Stomach (tissue), 9 donors: ENCODE data around the gene PPP2R5C. TPM values are rescaled to one million over a fixed set of nuclear protein-coding genes. Genes with fewer than 3 reads are reported as not detected.

ENCODE experiments used
- DNase-seq, 2 donors: peaks; one replicate each; pipeline versions ENCODE4 v3.0.0 to v3.0.0-alpha.2; 2013 to 2019
- H3K27ac ChIP-seq, 5 donors: fragments of 200-600 bp in 4 of 5; sonication (generic) in 4 of 5; one replicate each; pipeline ENCODE4 v1.5.1; 2013 to 2019; ENCODE audit warnings: mild to moderate bottlenecking in 1 of 5, moderate library complexity in 1 of 5
- H3K27me3 ChIP-seq, 3 donors: fragments of 200-600 bp; sonication (generic); one replicate each; pipeline ENCODE4 v1.5.1; 2017 to 2019; ENCODE audit warnings: mixed run types in 1 of 3
- H3K36me3 ChIP-seq, 4 donors: fragments of 200-600 bp; sonication (generic); 1 replicate in 3 of 4; 2 replicates in 1 of 4; pipeline ENCODE4 v1.5.1; 2016 to 2019
- H3K4me1 ChIP-seq, 4 donors: fragments of 200-600 bp; sonication (generic); one replicate each; pipeline ENCODE4 v1.5.1; 2016 to 2019
- H3K4me3 ChIP-seq, 4 donors: fragments of 200-600 bp; sonication (generic) in 3 of 4; one replicate each; pipeline ENCODE4 v1.5.1; 2016 to 2019; ENCODE audit warnings: mild to moderate bottlenecking in 1 of 4
- H3K9me3 ChIP-seq, 4 donors: fragments of 200-600 bp; sonication (generic); one replicate each; pipeline ENCODE4 v1.5.1; 2016 to 2019
- CTCF ChIP-seq, 7 experiments: fragments of 450-650 bp in 4 of 7; fragments of 200-600 bp in 3 of 7; sonication (generic) in 3 of 7; IDR thresholded peaks; one replicate each; pipeline ENCODE4 v1.5.1; 2016 to 2019; ENCODE audit warnings: antibody characterized with exemption in 7 of 7, control low read depth in 2 of 7, mild to moderate bottlenecking in 1 of 7
- EP300 ChIP-seq: sonication (generic); formaldehyde crosslinking; IDR thresholded peaks from one replicate; pipeline ENCODE4 v1.6.1; 2017; ENCODE audit warnings: antibody characterized with exemption
- POLR2A ChIP-seq, 4 donors: fragments of 450-650 bp; IDR thresholded peaks; one replicate each; pipeline ENCODE4 v1.6.1; 2016; ENCODE audit warnings: antibody characterized with exemption in 4 of 4, control low read depth in 2 of 4, mild to moderate bottlenecking in 1 of 4, moderate library complexity in 1 of 4
- POLR2AphosphoS5 ChIP-seq, 3 donors: sonication (generic); formaldehyde crosslinking; IDR thresholded peaks; one replicate each; pipeline ENCODE4 v1.6.1; 2016; ENCODE audit warnings: antibody characterized with exemption in 3 of 3
- WGBS, 5 donors: extraction: QIAGEN DNeasy Blood & Tissue Kit in 3 of 5; methylation state at CpG; one replicate each; pipeline versions ENCODE4 v1.1.5 to v1.1.7; 2013 to 2018; 5-methylcytosine and 5-hydroxymethylcytosine counted together
- intact Hi-C: fragments of 100-400 bp; cut with DNase I; formaldehyde crosslinking; loops from one replicate; pipeline ENCODE4 v1.15.1; 2023; ENCODE audit warnings: low total_unique reads
- polyA plus RNA-seq, 3 donors: library from polyadenylated mRNA; stranded (reverse); fragments of 200-250 nt; gene quantifications; one replicate each; pipeline ENCODE4 v1.2.3, GENCODE V29; 2013
- total RNA-seq, 5 donors: library from RNA; depleted of rRNA; stranded (reverse); fragments of >200 nt; gene quantifications; one replicate each; pipeline versions ENCODE4 v1.1.0 to v1.2.3, GENCODE V29; 2014 to 2016
- donor health status: healthy with polysubstance abuse.
- donor health status: Bipolar disorder and iron deficiency.
- donor health status: healthy.

PPP2R5C gene
- total and polyA plus RNA-seq, 8 donors, result 19.7 to 175 (median 89.6) TPM

- Histone ChIP-seq H3K4me3 (no peak overlapping the region), H3K4me1 (peaks cover 10 to 38% (median 22%) of the 10 kb centered on the region in 4 donors), H3K27ac (no peak overlapping the region), H3K36me3 (peaks cover 0 to 10% (median 0%) of the 10 kb centered on the region in 4 donors), H3K27me3 (no peaks in the 10 kb centered on the region), H3K9me3 (no peaks in the 10 kb centered on the region)
- TF ChIP-seq CTCF (IDR thresholded peaks at IDR 0.05) (no peak), POLR2A (IDR thresholded peaks at IDR 0.05) (no peak), POLR2AphosphoS5 (IDR thresholded peaks at IDR 0.05) (no peak), EP300 (no peak)
- intact Hi-C loops, result loop anchor here (5.0 kb wide), 1 partner anchor 139 kb away; no protein-coding TSS in a partner anchor
- no peak for DNase-seq
- WGBS, 5 donors, result 69 to 87% (median 81%) methylated on average over 11 of the region's 11 CpGs
Observed at GRCh38 chr14:101958418-101959180, 197.1 kb downstream of the PPP2R5C start.

- WGBS, 5 donors, result 78 to 89% (median 85%) methylated on average over 2 of the region's 2 CpGs
- peaks cover 15 to 44% (median 25%) of the 10 kb centered on the region in 4 donors for H3K4me1 ChIP-seq
- peaks cover 0 to 10% (median 0%) of the 10 kb centered on the region in 4 donors for H3K36me3 ChIP-seq
- no peak overlapping the region for H3K4me3 ChIP-seq
- no peak for TF ChIP-seq CTCF (IDR thresholded peaks at IDR 0.05)
- TF ChIP-seq EP300, result no peak
- no peak for TF ChIP-seq POLR2A (IDR thresholded peaks at IDR 0.05)
- TF ChIP-seq POLR2AphosphoS5 (IDR thresholded peaks at IDR 0.05), result no peak
- no peaks in the 10 kb centered on the region for H3K9me3 ChIP-seq
- DNase-seq, result no peak
- no peak overlapping the region for H3K27ac ChIP-seq
- intact Hi-C loops, result loop anchor here (5.0 kb wide), 1 partner anchor 138 kb away; no protein-coding TSS in a partner anchor
- no peaks in the 10 kb centered on the region for H3K27me3 ChIP-seq
Observed at GRCh38 chr14:101959277-101959676, 197.8 kb downstream of the PPP2R5C start.

GRCh38 chr14:101960225-101960624, 198.7 kb downstream of the PPP2R5C start:
- Histone ChIP-seq H3K36me3 (peaks cover 0 to 10% (median 0%) of the 10 kb centered on the region in 4 donors), H3K4me3 (no peak overlapping the region), H3K27me3 (no peaks in the 10 kb centered on the region), H3K4me1 (peaks cover 15 to 44% (median 25%) of the 10 kb centered on the region in 4 donors), H3K9me3 (no peaks in the 10 kb centered on the region), H3K27ac (no peak overlapping the region)
- peak in 1 of 2 donors; percentile 50 for DNase-seq
- 44 to 54% (median 48%) methylated on average over 13 of the region's 13 CpGs for WGBS, 5 donors
- intact Hi-C loops, result no loop called here
- TF ChIP-seq POLR2A (IDR thresholded peaks at IDR 0.05) (no peak), CTCF (IDR thresholded peaks at IDR 0.05) (peak in 3 of 7 experiments; percentile 11 to 35 (median 16))

- intact Hi-C loops, result no loop called here
- TF ChIP-seq CTCF (IDR thresholded peaks at IDR 0.05) (peak in 5 of 7 experiments; percentile 75 to 86 (median 85)), POLR2A (IDR thresholded peaks at IDR 0.05) (no peak), POLR2AphosphoS5 (IDR thresholded peaks at IDR 0.05) (peak in 1 of 3 donors; percentile 60)
- WGBS, 5 donors, result 24 to 46% (median 31%) methylated on average over 12 to 19 of the region's 19 CpGs
Observed at GRCh38 chr14:101961011-101961721, 199.7 kb downstream of the PPP2R5C start.

More at GRCh38 chr14:101961011-101961721, 199.7 kb downstream of the PPP2R5C start:
- H3K9me3 ChIP-seq, result no peaks in the 10 kb centered on the region
- DNase-seq, result peak; percentile 82 to 95
- H3K27me3 ChIP-seq, result no peaks in the 10 kb centered on the region
- no peak overlapping the region for H3K27ac ChIP-seq
- H3K36me3 ChIP-seq, result peaks cover 0 to 6% (median 0%) of the 10 kb centered on the region in 4 donors
- H3K4me1 ChIP-seq, result peaks cover 23 to 53% (median 35%) of the 10 kb centered on the region in 4 donors
- H3K4me3 ChIP-seq, result no peak overlapping the region
